HFF-Myc (cell line): ENCODE data around the gene NKD1.

Source experiments
- DNase-seq: peaks from one replicate; pipeline ENCODE4 v3.0.0-alpha.2; 2011; ENCODE audit warnings: low read depth; ENCODE audit errors: extremely low read depth
- H3K4me3 ChIP-seq: replicated peaks from 2 replicates; pipeline ENCODE4 v1.5.1; 2011; ENCODE audit warnings: low read depth, mild to moderate bottlenecking, control low read depth, low read length
- CTCF ChIP-seq: IDR thresholded peaks from 2 replicates; pipeline ENCODE4 v1.5.1; 2012; ENCODE audit warnings: mild to moderate bottlenecking, low read depth, low read length, control low read depth; ENCODE audit errors: missing control alignments

Gene NKD1

GRCh38 chr16:50677351-50677750 lies 129.2 kb downstream of the NKD1 start:
- no peak overlapping the region for H3K4me3 ChIP-seq
- TF ChIP-seq CTCF = peak; percentile 46
- no peak for DNase-seq

GRCh38 chr16:50678531-50678930 lies 130.3 kb downstream of the NKD1 start:
- TF ChIP-seq CTCF = no peak
- H3K4me3 ChIP-seq = no peak overlapping the region
- no peak for DNase-seq

GRCh38 chr16:50679266-50679665 lies 131.1 kb downstream of the NKD1 start:
- H3K4me3 ChIP-seq = no peak overlapping the region
- no peak for TF ChIP-seq CTCF
- no peak for DNase-seq

GRCh38 chr16:50679676-50680555 lies 131.7 kb downstream of the NKD1 start:
- TF ChIP-seq CTCF = no peak

GRCh38 chr16:50680556-50680893 lies 132.3 kb downstream of the NKD1 start:
- H3K4me3 ChIP-seq = no peak overlapping the region
- no peak for TF ChIP-seq CTCF
- no peak for DNase-seq

More at GRCh38 chr16:50679676-50680555, 131.7 kb downstream of the NKD1 start:
- H3K4me3 ChIP-seq = no peak overlapping the region
- DNase-seq = no peak

- no peak for DNase-seq
Observed at GRCh38 chr16:50681021-50681885, 133.1 kb downstream of the NKD1 start, which contains the start of gene SNX20. Gene SNX20 (minus strand): TSS chr16:50681312. CDS start chr16:50677526, 3,786 bp downstream.

More at GRCh38 chr16:50681021-50681885, 133.1 kb downstream of the NKD1 start, which contains the start of gene SNX20:
- H3K4me3 ChIP-seq = no peak within 1 kb of the TSS
- TF ChIP-seq CTCF = no peak
